Activated B cell treated with CpG ODN at 0.5 μM for 24 hours (primary cell): ENCODE measurements around the gene PDE4B. TPM values are rescaled to one million over a fixed set of nuclear protein-coding genes. Genes with fewer than 3 reads are reported as not detected.
A peak's percentile ranks its signal among the peaks of the same experiment; 100 is the strongest.

Experiments used
- ATAC-seq: fragments of 200-7000 bp; cut with Tn5 transposase; one replicate; pipeline ENCODE4 v1.10.0; 2021; ENCODE audit warnings: low read depth, mild to moderate bottlenecking, moderate library complexity
- CTCF ChIA-PET: fragments of 350-600 bp; sonication (Branson Sonifier 250); formaldehyde crosslinking; loops from one replicate; lab custom pipeline; 2021; ENCODE audit warnings: antibody characterized with exemption; lab: Charles Lee
- POLR2A ChIA-PET: fragments of 350-600 bp; sonication (Branson Sonifier 250); formaldehyde crosslinking; loops from one replicate; lab custom pipeline; 2021; ENCODE audit warnings: antibody characterized with exemption; lab: Charles Lee
- DNase-seq: peaks from one replicate; pipeline ENCODE4 v3.0.0; 2022
- H3K27ac Mint-ChIP-seq: one replicate; pipeline ENCODE4 v1.8.0; 2020; ENCODE audit warnings: mixed read lengths
- H3K27me3 Mint-ChIP-seq: one replicate; pipeline ENCODE4 v1.8.0; 2021; ENCODE audit warnings: mixed read lengths
- H3K36me3 Mint-ChIP-seq: one replicate; pipeline ENCODE4 v1.8.0; 2021; ENCODE audit warnings: low read depth, mixed read lengths
- H3K4me1 Mint-ChIP-seq: one replicate; pipeline ENCODE4 v1.8.0; 2021; ENCODE audit warnings: mixed read lengths
- H3K4me3 Mint-ChIP-seq: one replicate; pipeline ENCODE4 v1.8.0; 2020; ENCODE audit warnings: mild to moderate bottlenecking, mixed read lengths
- H3K9me3 Mint-ChIP-seq: one replicate; pipeline ENCODE4 v1.8.0; 2020; ENCODE audit warnings: mixed read lengths
- CTCF ChIP-seq: fragments of 200-600 bp; IDR thresholded peaks from one replicate; pipeline ENCODE4 v1.8.0; 2022; ENCODE audit warnings: antibody characterized with exemption, mild to moderate bottlenecking
- intact Hi-C: fragments of 100-400 bp; cut with micrococcal nuclease; formaldehyde crosslinking; loops from one replicate; pipeline ENCODE4 v1.15.1; 2024
- total RNA-seq: library from RNA; stranded (reverse); gene quantifications from 2 replicates; pipeline ENCODE4 v1.2.3, GENCODE V29; 2022

PDE4B gene
- total RNA-seq, 1 donor from 2014 or later = 84.1 TPM

- ATAC-seq (peak; percentile 15), DNase-seq (no peak)
- Mint-ChIP-seq H3K27ac (peak overlapping the region; percentile 79), H3K27me3 (no peaks in the 10 kb centered on the region), H3K36me3 (no peaks in the 10 kb centered on the region), H3K9me3 (no peaks in the 10 kb centered on the region), H3K4me1 (peaks cover 87% of the 10 kb centered on the region), H3K4me3 (peak overlapping the region; percentile 12)
- POLR2A ChIA-PET = interaction anchor here (0.7 to 3.9 kb wide), 12 partner anchors 9 to 167 kb away, joined by 3 to 68 read pairs (median 4); no protein-coding TSS in a partner anchor
- CTCF ChIA-PET = interaction anchor here (0.9 to 2.3 kb wide), 7 partner anchors 24 to 168 kb away, joined by 3 to 10 read pairs (median 4); no protein-coding TSS in a partner anchor
- no peak for TF ChIP-seq CTCF
- intact Hi-C loops = loop anchor here (10.0 kb wide), 1 partner anchor 1406 kb away; the partner anchor contains the start of gene GADD45A
Measured at GRCh38 chr1:66278260-66279021, 485.7 kb downstream of the PDE4B start.

- H3K9me3 Mint-ChIP-seq = no peaks in the 10 kb centered on the region
Measured at GRCh38 chr1:66281808-66282207, 489.1 kb downstream of the PDE4B start.

GRCh38 chr1:66282343-66282852, 489.7 kb downstream of the PDE4B start:
- ATAC-seq (peak; percentile 82), DNase-seq (no peak)
- POLR2A ChIA-PET = interaction anchor here (0.7 to 7.8 kb wide), 25 partner anchors 9 to 862 kb away, joined by 3 to 226 read pairs (median 9); no protein-coding TSS in a partner anchor
- CTCF ChIA-PET = interaction anchor here (0.6 to 4.1 kb wide), 21 partner anchors 9 to 163 kb away, joined by 3 to 34 read pairs (median 4); no protein-coding TSS in a partner anchor
- Mint-ChIP-seq H3K9me3 (no peaks in the 10 kb centered on the region), H3K27ac (peak overlapping the region; percentile 98), H3K4me1 (peaks cover 91% of the 10 kb centered on the region), H3K36me3 (no peaks in the 10 kb centered on the region), H3K4me3 (peak overlapping the region; percentile 75), H3K27me3 (no peaks in the 10 kb centered on the region)
- intact Hi-C loops = loop anchor here (1.0 to 10.0 kb wide), 10 partner anchors 11 to 1318 kb away; partner anchors contain the start of gene JAK1
- no peak for TF ChIP-seq CTCF

More at GRCh38 chr1:66281808-66282207, 489.1 kb downstream of the PDE4B start:
- ChIA-PET CTCF (interaction anchor here (0.6 to 4.1 kb wide), 18 partner anchors 9 to 164 kb away, joined by 3 to 34 read pairs (median 6); no protein-coding TSS in a partner anchor), POLR2A (interaction anchor here (0.7 to 7.8 kb wide), 24 partner anchors 9 to 164 kb away, joined by 3 to 226 read pairs (median 10); no protein-coding TSS in a partner anchor)
- Mint-ChIP-seq H3K4me3 (peak overlapping the region; percentile 75), H3K27ac (peak overlapping the region; percentile 98), H3K36me3 (no peaks in the 10 kb centered on the region), H3K4me1 (peaks cover 94% of the 10 kb centered on the region), H3K27me3 (no peaks in the 10 kb centered on the region)
- TF ChIP-seq CTCF = no peak
- DNase-seq (no peak), ATAC-seq (no peak)
- intact Hi-C loops = loop anchor here (1.0 to 10.0 kb wide), 10 partner anchors 11 to 1317 kb away; partner anchors contain the start of gene JAK1

GRCh38 chr1:66282891-66283621, 490.4 kb downstream of the PDE4B start:
- CTCF ChIA-PET = interaction anchor here (0.8 to 4.1 kb wide), 16 partner anchors 8 to 162 kb away, joined by 3 to 34 read pairs (median 6); no protein-coding TSS in a partner anchor
- Mint-ChIP-seq H3K4me3 (peak overlapping the region; percentile 75), H3K27me3 (no peaks in the 10 kb centered on the region), H3K27ac (peak overlapping the region; percentile 98), H3K36me3 (no peaks in the 10 kb centered on the region), H3K9me3 (no peaks in the 10 kb centered on the region), H3K4me1 (peaks cover 87% of the 10 kb centered on the region)
- DNase-seq = no peak
- ATAC-seq = no peak
- TF ChIP-seq CTCF = no peak
- POLR2A ChIA-PET = interaction anchor here (0.7 to 7.8 kb wide), 25 partner anchors 8 to 863 kb away, joined by 3 to 226 read pairs (median 9); no protein-coding TSS in a partner anchor
- intact Hi-C loops = loop anchor here (1.0 to 10.0 kb wide), 11 partner anchors 12 to 1318 kb away; partner anchors contain the start of gene JAK1
